ENCODE results near the gene MAFB.

The MAFB gene

DNA sequence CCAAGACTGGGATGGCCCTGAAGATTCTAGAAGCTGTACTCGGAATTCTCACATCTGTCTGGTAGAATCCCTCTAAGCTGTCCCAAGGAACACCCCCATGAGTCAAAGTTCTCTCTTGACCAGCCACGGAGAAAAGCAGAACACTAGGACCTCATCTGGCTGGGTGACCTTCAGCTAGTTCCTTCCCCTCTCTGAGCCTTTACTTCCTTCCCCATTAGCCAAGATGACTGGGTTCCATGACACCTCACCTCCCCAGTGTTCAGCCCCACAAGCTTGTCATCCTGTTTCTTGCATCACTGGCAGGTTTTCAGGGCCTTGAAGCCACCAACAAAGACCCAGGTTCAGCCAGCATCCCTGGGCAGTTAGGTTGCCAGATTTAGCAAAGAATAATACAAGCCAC lies 47.8 kb downstream of the MAFB start:
- no peak for DNase-seq (ENCODE audit: low spot score)
- in situ Hi-C loops (cut with MboI; ENCODE audit: low pct_unique_long_range_greater_than_20kb, low sequenced_read_pairs, unreplicated experiment), result no loop called here
- TF ChIP-seq, protein P1, sequence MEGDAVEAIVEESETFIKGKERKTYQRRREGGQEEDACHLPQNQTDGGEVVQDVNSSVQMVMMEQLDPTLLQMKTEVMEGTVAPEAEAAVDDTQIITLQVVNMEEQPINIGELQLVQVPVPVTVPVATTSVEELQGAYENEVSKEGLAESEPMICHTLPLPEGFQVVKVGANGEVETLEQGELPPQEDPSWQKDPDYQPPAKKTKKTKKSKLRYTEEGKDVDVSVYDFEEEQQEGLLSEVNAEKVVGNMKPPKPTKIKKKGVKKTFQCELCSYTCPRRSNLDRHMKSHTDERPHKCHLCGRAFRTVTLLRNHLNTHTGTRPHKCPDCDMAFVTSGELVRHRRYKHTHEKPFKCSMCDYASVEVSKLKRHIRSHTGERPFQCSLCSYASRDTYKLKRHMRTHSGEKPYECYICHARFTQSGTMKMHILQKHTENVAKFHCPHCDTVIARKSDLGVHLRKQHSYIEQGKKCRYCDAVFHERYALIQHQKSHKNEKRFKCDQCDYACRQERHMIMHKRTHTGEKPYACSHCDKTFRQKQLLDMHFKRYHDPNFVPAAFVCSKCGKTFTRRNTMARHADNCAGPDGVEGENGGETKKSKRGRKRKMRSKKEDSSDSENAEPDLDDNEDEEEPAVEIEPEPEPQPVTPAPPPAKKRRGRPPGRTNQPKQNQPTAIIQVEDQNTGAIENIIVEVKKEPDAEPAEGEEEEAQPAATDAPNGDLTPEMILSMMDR (IDR thresholded peaks at IDR 0.05; ENCODE audit: extremely low read depth, insufficient read depth, missing control alignments), result no peak

DNA sequence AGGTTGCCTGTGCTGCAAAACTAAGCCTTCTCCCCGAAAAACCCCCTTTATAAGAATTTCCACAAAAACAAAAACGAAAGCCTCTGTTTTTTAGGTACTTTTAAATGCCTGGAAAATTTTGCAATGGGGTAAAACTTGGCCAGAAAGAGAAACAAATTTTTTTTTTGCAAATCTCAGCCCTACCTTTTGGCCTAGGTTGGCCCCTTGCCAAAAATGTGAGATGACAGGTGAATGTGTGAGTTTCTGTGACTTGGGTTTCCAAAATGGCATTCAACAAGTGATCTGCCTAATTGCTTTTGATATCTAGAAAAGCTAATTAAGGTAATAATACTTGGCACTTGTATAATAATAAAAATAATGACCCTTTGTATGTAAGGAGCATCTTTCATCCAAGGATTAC lies 48.4 kb downstream of the MAFB start:
- no peak for DNase-seq (ENCODE audit: low spot score)
- TF ChIP-seq, protein P1 (IDR thresholded peaks at IDR 0.05; ENCODE audit: extremely low read depth, insufficient read depth, missing control alignments), result no peak
- in situ Hi-C loops (cut with MboI; ENCODE audit: low pct_unique_long_range_greater_than_20kb, low sequenced_read_pairs, unreplicated experiment), result no loop called here

DNA sequence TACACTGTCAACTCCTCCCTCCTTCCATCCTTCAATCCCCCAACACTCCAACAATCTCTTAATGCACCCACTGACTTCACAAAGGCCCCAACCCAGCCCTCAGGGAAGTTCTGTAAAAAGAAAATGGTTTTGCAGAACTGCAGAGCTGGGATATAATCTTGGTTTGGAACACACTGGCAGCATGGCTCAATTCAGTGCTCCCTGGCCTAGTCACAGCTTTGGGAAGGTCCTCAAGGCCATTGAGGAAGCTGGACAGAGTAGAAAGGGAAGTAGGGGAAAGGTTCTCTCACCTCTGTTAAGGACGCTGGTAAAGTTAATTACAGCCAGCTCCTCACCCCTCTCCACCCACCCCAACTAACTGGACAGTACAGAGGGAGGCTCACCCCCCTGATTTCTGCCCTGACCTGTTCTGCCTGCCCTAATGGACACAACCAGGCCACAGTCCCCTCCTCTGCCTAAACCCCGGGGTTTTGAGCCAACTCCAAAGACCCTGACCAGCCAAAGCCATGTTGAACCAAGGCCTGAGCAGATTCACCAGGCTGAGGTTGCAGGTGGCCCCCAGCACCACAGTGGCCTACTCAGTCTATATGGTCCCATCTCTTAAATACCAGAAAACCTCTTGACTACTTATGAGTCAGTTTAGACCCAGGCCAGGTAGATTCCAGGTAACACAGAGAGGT lies 49.2 kb downstream of the MAFB start:
- no peak for DNase-seq (ENCODE audit: low spot score)
- in situ Hi-C loops (cut with MboI; ENCODE audit: low pct_unique_long_range_greater_than_20kb, low sequenced_read_pairs, unreplicated experiment), result no loop called here
- TF ChIP-seq, protein P1 (IDR thresholded peaks at IDR 0.05; ENCODE audit: extremely low read depth, insufficient read depth, missing control alignments), result no peak

DNA sequence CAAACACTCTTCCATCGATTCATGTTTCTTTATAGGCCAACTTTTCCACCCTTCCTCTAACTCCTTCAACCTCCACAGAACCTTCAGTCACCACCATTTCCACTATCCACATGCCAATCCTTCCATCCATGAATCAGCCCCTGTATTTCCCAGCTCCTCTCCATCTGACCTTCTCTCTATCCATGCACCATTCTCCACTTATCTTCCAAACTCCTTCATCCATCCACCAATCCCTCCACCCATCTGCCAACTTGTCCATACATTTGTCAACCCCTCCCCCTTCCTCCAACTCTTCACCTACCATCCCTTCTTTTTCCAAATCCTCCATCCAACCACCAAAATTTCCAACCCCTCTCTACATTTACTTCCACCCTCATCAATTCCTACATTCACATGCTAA lies 49.9 kb downstream of the MAFB start:
- DNase-seq (ENCODE audit: low spot score), result no peak
- TF ChIP-seq, protein P1 (IDR thresholded peaks at IDR 0.05; ENCODE audit: extremely low read depth, insufficient read depth, missing control alignments), result no peak
- in situ Hi-C loops (cut with MboI; ENCODE audit: low pct_unique_long_range_greater_than_20kb, low sequenced_read_pairs, unreplicated experiment), result no loop called here

DNA sequence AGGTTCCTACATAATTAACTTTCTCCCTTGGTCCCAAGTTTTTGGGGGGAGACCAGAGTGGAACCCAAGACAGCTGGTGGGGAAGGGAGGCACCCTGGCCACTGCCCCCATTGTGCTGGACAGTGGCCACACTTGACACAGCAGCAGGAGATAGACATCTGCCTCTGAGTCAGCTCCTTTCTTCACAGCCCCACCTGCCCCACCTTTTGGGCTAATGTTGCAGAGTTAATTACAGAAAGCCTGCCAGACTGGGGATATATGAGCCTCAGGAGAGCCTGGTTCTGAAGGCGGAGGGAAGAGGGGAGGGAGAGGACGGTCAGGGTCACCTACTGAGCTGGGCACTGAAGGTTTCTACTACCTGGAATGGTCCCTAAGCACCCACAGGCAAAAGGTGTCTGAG lies 50.6 kb downstream of the MAFB start:
- DNase-seq (ENCODE audit: low spot score), result no peak
- TF ChIP-seq, protein P1 (IDR thresholded peaks at IDR 0.05; ENCODE audit: extremely low read depth, insufficient read depth, missing control alignments), result no peak
- in situ Hi-C loops (cut with MboI; ENCODE audit: low pct_unique_long_range_greater_than_20kb, low sequenced_read_pairs, unreplicated experiment), result no loop called here

DNA sequence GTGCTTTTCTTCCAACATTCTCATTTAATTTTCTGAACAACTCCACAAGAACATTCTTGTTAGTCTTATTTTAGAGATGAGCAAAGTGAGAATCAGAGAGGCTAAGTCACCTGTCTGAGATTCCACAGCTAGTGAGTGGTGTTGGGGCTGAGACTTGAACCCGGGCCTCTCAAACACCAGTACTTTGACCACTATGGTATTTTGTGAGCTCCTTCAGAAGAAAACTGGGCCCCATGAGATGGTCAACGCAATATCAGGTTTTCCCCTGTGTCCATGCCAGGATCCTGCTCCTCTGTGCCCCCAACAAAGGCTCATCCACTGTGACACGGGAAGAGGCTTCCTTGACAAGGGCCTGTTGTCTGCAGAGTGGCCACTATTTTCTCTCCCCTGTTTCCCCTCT lies 51.9 kb downstream of the MAFB start:
- no peak for DNase-seq (ENCODE audit: low spot score)

More for the DNA sequence above, 51.9 kb downstream of the MAFB start:
- in situ Hi-C loops (cut with MboI; ENCODE audit: low pct_unique_long_range_greater_than_20kb, low sequenced_read_pairs, unreplicated experiment), result no loop called here
- TF ChIP-seq, protein P1 (IDR thresholded peaks at IDR 0.05; ENCODE audit: extremely low read depth, insufficient read depth, missing control alignments), result no peak
